Fibroblast of villous mesenchyme (primary cell): ENCODE results near the gene FADS3. TPM values are rescaled to one million over a fixed set of nuclear protein-coding genes. Genes with fewer than 3 reads are reported as not detected.

Experiments used
- DNase-seq: peaks from one replicate; pipeline ENCODE4 v3.0.0-alpha.2; 2010; ENCODE audit warnings: low read depth
- H3K4me3 ChIP-seq: 2 replicates; pipeline ENCODE4 v1.5.1; 2011; ENCODE audit warnings: low read depth, mild to moderate bottlenecking, low read length
- CTCF ChIP-seq: IDR thresholded peaks from 2 replicates; pipeline ENCODE4 v1.5.1; 2012; ENCODE audit warnings: low read depth, mild to moderate bottlenecking, low read length; ENCODE audit not compliant: insufficient read depth
- total RNA-seq: library from RNA; depleted of rRNA; stranded (reverse); fragments of >200 nt; gene quantifications from 2 replicates; pipeline ENCODE4 v1.2.3, GENCODE V29; 2012

FADS3 gene
- total RNA-seq, 1 donor = 126 TPM

GRCh38 chr11:61918938-61919704 is 27.8 kb upstream of the FADS3 start:
- DNase-seq = no peak
- no peak overlapping the region for H3K4me3 ChIP-seq
- TF ChIP-seq CTCF = no peak

- no peak for TF ChIP-seq CTCF
Observed at GRCh38 chr11:61918251-61918937, 27.0 kb upstream of the FADS3 start.

GRCh38 chr11:61917334-61918109 is 26.2 kb upstream of the FADS3 start, which contains the start of gene RAB3IL1:
Gene RAB3IL1, minus strand, starts transcription at chr11:61917566. Its CDS starts 199 bp downstream, at chr11:61917367.
- peak; percentile 50 for DNase-seq
- peak within 1 kb of the TSS; percentile 61 for H3K4me3 ChIP-seq
- no peak for TF ChIP-seq CTCF

More at GRCh38 chr11:61918251-61918937, 27.0 kb upstream of the FADS3 start:
- DNase-seq = no peak
- H3K4me3 ChIP-seq = no peak overlapping the region

GRCh38 chr11:61916737-61917333 is 25.5 kb upstream of the FADS3 start:
- TF ChIP-seq CTCF = no peak
- peak overlapping the region; percentile 61 for H3K4me3 ChIP-seq
- no peak for DNase-seq

GRCh38 chr11:61914471-61915171 is 23.3 kb upstream of the FADS3 start:
- DNase-seq = no peak
- H3K4me3 ChIP-seq = no peak overlapping the region
- TF ChIP-seq CTCF = no peak
